Esophagus muscularis mucosa (tissue), 4 donors: Measurements from ENCODE around the gene AKAP6. TPM values are rescaled to one million over a fixed set of nuclear protein-coding genes. Genes with fewer than 3 reads are reported as not detected.

ENCODE experiments used
- DNase-seq: peaks from one replicate; pipeline ENCODE4 v3.0.0-alpha.2; 2017; ENCODE audit errors: extremely low spot score
- H3K27ac ChIP-seq, 4 donors: fragments of 200-600 bp; sonication (generic); replicated peaks in 1 of 4; 1 replicate in 3 of 4; 2 replicates in 1 of 4; pipeline ENCODE4 v1.5.1; 2016 to 2019; ENCODE audit warnings: mild to moderate bottlenecking in 1 of 4
- H3K27me3 ChIP-seq, 4 donors: fragments of 200-600 bp; sonication (generic); one replicate each; pipeline versions ENCODE4 v1.5.1 to v1.6.0; 2016 to 2019
- H3K36me3 ChIP-seq, 4 donors: fragments of 200-600 bp; sonication (generic); one replicate each; pipeline ENCODE4 v1.5.1; 2016 to 2019
- H3K4me1 ChIP-seq, 4 donors: fragments of 200-600 bp; sonication (generic); one replicate each; pipeline ENCODE4 v1.5.1; 2016 to 2019
- H3K4me3 ChIP-seq, 4 donors: fragments of 200-600 bp; sonication (generic); 1 replicate in 2 of 4; 2 replicates in 2 of 4; pipeline ENCODE4 v1.5.1; 2016 to 2019; ENCODE audit warnings: mild to moderate bottlenecking in 4 of 4, moderate library complexity in 1 of 4
- H3K9me3 ChIP-seq, 4 donors: fragments of 200-600 bp; sonication (generic); 1 replicate in 3 of 4; 2 replicates in 1 of 4; pipeline ENCODE4 v1.5.1; 2016 to 2019
- EP300 ChIP-seq: sonication (generic); formaldehyde crosslinking; IDR thresholded peaks from one replicate; pipeline ENCODE4 v1.6.1; 2017; ENCODE audit warnings: antibody characterized with exemption
- POLR2A ChIP-seq: fragments of 450-650 bp; IDR thresholded peaks from one replicate; pipeline ENCODE4 v1.6.1; 2017; ENCODE audit warnings: antibody characterized with exemption, moderate library complexity, mild to moderate bottlenecking, low read depth
- POLR2AphosphoS5 ChIP-seq, 2 donors: sonication (generic); formaldehyde crosslinking; IDR thresholded peaks; one replicate each; pipeline ENCODE4 v1.6.1; 2017; ENCODE audit warnings: antibody characterized with exemption in 2 of 2
- WGBS: methylation state at CpG from one replicate; pipeline ENCODE4 v1.1.5; 2018; 5-methylcytosine and 5-hydroxymethylcytosine counted together
- intact Hi-C: fragments of 100-400 bp; cut with DNase I; formaldehyde crosslinking; loops from one replicate; pipeline ENCODE4 v1.15.1; 2023
- total RNA-seq, 4 donors: library from RNA; depleted of rRNA; stranded (reverse); fragments of >200 nt; gene quantifications; one replicate each; pipeline versions ENCODE4 v1.1.0 to v1.2.1, GENCODE V29; 2016
- TF ChIP-seq, protein P1 (sequence below), 3 experiments: fragments of 200-600 bp in 2 of 3; fragments of 450-650 bp in 1 of 3; sonication (generic) in 2 of 3; IDR thresholded peaks; one replicate each; pipeline ENCODE4 v1.5.1; 2017 to 2019; ENCODE audit warnings: antibody characterized with exemption in 3 of 3, mild to moderate bottlenecking in 2 of 3, moderate library complexity in 1 of 3

The AKAP6 gene
- total RNA-seq, 4 donors from 2014 or later = 21.3 to 38.6 (median 31.5) TPM

- TF ChIP-seq POLR2AphosphoS5 (IDR thresholded peaks at IDR 0.05) (no peak), EP300 (no peak), POLR2A (no peak)
- TF ChIP-seq, protein P1, sequence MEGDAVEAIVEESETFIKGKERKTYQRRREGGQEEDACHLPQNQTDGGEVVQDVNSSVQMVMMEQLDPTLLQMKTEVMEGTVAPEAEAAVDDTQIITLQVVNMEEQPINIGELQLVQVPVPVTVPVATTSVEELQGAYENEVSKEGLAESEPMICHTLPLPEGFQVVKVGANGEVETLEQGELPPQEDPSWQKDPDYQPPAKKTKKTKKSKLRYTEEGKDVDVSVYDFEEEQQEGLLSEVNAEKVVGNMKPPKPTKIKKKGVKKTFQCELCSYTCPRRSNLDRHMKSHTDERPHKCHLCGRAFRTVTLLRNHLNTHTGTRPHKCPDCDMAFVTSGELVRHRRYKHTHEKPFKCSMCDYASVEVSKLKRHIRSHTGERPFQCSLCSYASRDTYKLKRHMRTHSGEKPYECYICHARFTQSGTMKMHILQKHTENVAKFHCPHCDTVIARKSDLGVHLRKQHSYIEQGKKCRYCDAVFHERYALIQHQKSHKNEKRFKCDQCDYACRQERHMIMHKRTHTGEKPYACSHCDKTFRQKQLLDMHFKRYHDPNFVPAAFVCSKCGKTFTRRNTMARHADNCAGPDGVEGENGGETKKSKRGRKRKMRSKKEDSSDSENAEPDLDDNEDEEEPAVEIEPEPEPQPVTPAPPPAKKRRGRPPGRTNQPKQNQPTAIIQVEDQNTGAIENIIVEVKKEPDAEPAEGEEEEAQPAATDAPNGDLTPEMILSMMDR (IDR thresholded peaks at IDR 0.05) = no peak
- intact Hi-C loops = no loop called here
- 86% methylated on average over 5 of the region's 5 CpGs for WGBS
- Histone ChIP-seq H3K4me1 (no peaks in the 10 kb centered on the region), H3K4me3 (no peak overlapping the region), H3K27ac (no peak overlapping the region), H3K9me3 (no peaks in the 10 kb centered on the region), H3K36me3 (no peaks in the 10 kb centered on the region), H3K27me3 (no peaks in the 10 kb centered on the region)
- DNase-seq = no peak
Measured at GRCh38 chr14:32738206-32738871, 409.2 kb downstream of the AKAP6 start.

DNA sequence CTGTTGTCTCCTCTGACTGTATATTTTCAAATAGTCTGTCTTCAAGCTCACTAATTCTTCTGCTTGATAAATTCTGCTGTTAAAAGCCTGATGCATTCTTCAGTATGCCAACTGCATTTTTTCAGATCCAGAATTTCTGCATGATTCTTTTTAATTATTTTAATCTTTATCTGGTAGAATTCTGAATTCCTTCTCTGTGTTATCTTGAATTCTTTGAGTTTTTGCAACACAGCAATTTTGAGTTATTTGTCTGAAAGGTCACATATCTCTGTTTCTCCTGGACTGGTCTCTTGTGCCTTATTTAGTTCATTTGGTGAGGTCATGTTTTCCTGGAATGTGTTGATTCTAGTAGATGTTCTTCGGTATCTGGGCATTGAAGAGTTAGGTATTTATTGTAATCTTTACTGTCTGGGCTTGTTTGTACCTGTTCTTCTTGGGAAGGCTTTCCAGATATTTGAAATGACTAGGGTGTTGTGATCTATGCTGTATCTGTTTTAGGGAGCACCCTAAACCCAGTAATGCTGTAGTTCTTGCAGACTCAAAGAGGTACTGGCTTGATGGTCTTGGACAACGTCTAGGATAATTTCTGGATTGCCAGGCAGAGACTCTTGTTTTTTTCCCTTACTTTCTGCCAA, 415.8 kb downstream of the AKAP6 start:
- 90% methylated on average over 2 of the region's 2 CpGs for WGBS
- DNase-seq = no peak
- intact Hi-C loops = no loop called here
- peaks cover 0 to 11% (median 5%) of the 10 kb centered on the region in 4 donors for H3K4me1 ChIP-seq
- H3K9me3 ChIP-seq = no peaks in the 10 kb centered on the region
- H3K27ac ChIP-seq = no peak overlapping the region
- no peak overlapping the region for H3K4me3 ChIP-seq
- TF ChIP-seq, protein P1 (IDR thresholded peaks at IDR 0.05) = no peak
- no peak for TF ChIP-seq POLR2AphosphoS5 (IDR thresholded peaks at IDR 0.05)
- TF ChIP-seq EP300 = no peak
- TF ChIP-seq POLR2A = no peak
- H3K36me3 ChIP-seq = no peaks in the 10 kb centered on the region
- H3K27me3 ChIP-seq = no peaks in the 10 kb centered on the region

DNA sequence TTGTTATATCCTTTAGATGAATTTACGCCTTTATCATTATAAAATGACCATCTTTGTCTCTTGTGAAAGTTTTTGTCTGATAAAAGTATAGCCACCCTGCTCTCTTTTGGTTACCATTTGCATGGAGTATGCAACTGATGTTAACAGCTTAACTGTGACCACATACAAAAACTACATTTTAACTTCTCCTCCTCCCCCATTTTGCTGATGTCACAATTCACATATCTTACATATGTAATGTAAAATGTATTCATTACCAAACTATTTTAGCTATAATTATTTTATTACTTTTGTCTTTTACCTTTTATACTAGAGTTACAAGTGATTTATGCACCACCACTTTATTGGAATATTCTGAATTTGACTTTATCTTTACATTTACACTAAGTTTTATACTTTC, 425.1 kb downstream of the AKAP6 start:
- TF ChIP-seq POLR2A (no peak), EP300 (no peak)
- TF ChIP-seq, protein P1 (IDR thresholded peaks at IDR 0.05) = no peak
- 91% methylated on average over 1 of the region's 1 CpG for WGBS
- Histone ChIP-seq H3K27ac (no peak overlapping the region), H3K36me3 (no peaks in the 10 kb centered on the region), H3K4me1 (peaks cover 0 to 8% (median 0%) of the 10 kb centered on the region in 4 donors), H3K4me3 (no peak overlapping the region), H3K27me3 (no peaks in the 10 kb centered on the region), H3K9me3 (peaks cover 0 to 13% (median 0%) of the 10 kb centered on the region in 4 donors)
- intact Hi-C loops = no loop called here
- DNase-seq = no peak

- peaks cover 0 to 9% (median 0%) of the 10 kb centered on the region in 4 donors for H3K4me1 ChIP-seq
- intact Hi-C loops = no loop called here
- DNase-seq = no peak
- H3K27ac ChIP-seq = no peak overlapping the region
- no CpG with 5 or more reads among the region's 1 CpG for WGBS
- no peaks in the 10 kb centered on the region for H3K36me3 ChIP-seq
- no peaks in the 10 kb centered on the region for H3K27me3 ChIP-seq
- peaks cover 0 to 13% (median 0%) of the 10 kb centered on the region in 4 donors for H3K9me3 ChIP-seq
- no peak overlapping the region for H3K4me3 ChIP-seq
- TF ChIP-seq, protein P1 (IDR thresholded peaks at IDR 0.05) = no peak
- TF ChIP-seq EP300 = no peak
- TF ChIP-seq POLR2A = no peak
- no peak for TF ChIP-seq POLR2AphosphoS5 (IDR thresholded peaks at IDR 0.05)
Measured at GRCh38 chr14:32756173-32756572, 427.1 kb downstream of the AKAP6 start.
